NCI-H524 treated with DMSO at 0.1 percent for 48 hours (cell line): ENCODE data around the gene HPX.

Experiments
- DNase-seq: peaks from one replicate; lab custom pipeline; 2025; lab: John Stamatoyannopoulos, UW

The HPX gene

DNA sequence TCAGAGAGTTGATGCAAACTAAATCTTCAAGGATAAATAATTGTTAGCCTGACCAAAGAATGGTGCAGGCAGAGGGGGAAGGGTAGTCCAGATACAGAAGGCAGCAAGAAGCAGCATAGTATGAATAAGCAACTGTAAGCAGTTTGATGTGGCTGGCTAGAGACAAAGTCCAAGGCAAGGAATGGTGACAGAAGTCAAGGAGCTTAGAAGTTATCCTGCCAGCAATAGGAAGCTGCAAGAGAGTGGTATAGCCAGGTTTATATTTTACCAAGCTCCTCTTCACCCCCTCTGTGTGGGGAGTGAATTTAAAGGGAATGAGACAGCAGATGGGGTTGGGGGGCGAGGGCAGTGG lies 18.3 kb upstream of the HPX start:
- DNase-seq: no peak

DNA sequence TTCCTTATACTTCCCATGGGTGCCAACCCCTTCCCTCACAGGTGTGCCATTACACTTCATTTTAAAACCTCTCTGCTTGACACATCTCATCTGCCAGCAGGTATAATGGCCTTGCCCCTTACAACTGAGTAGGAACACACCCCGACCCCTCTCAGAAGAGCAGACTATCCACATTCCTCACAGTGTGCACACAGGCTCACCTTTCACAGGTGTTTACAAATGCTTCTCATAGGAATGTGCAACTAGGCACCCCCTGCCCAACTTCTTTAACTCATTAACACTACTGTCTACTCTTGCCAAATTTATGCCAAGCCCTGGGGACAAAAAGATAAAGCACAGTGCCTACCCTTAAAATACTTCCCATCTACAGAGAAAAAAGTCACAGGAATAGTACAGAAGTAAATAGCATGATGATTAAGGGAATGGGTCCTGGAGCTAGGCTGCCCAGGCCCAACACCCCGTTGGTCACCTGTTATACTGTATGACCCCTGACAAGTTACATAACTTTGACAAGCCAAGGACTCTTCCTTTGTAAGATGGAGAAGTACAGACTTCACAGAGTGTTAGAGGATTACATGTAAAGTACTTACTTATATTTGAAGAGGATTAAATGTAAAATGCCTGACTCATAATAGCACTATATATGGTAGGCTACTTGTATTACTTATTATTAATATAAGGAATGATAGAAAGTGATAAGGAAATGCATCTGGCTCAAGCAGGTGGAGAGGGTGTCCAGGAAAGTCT lies 17.7 kb upstream of the HPX start:
- no peak for DNase-seq

DNA sequence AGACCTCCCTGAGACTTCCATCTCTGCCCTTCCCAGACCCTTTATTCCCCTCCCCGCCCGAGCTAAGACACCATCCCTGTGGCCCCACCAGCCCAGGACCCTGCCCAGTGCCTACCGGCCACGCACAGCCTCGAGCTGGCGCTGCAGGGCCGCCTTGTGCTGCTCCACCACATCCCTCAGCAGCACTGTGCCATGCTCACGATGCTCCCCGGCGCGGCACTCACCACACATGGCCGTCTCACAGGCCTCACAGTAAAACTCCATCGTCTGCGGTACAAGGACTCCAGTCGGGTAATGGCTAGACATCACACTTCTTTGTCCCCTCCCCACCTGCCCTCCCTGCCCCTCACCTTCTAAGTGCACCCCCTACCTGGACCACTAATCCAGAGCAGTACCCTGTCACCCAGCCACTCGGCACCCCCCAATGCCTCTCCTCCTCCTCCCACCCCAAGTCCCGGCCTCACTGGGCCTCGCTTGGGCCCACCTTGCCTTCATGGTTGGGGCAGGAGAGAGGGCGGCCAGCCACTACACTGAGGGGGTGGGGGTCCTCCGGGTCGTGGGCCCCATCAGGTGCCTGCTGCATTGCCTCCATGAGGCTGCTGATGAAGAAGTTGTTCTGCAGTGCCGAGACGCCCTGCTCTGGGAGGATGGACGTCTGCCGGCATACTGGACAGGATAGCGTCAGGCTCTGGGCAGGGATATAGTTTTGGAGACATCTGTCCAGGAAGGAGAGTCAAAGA lies 17.0 kb upstream of the HPX start:
- no peak for DNase-seq

DNA sequence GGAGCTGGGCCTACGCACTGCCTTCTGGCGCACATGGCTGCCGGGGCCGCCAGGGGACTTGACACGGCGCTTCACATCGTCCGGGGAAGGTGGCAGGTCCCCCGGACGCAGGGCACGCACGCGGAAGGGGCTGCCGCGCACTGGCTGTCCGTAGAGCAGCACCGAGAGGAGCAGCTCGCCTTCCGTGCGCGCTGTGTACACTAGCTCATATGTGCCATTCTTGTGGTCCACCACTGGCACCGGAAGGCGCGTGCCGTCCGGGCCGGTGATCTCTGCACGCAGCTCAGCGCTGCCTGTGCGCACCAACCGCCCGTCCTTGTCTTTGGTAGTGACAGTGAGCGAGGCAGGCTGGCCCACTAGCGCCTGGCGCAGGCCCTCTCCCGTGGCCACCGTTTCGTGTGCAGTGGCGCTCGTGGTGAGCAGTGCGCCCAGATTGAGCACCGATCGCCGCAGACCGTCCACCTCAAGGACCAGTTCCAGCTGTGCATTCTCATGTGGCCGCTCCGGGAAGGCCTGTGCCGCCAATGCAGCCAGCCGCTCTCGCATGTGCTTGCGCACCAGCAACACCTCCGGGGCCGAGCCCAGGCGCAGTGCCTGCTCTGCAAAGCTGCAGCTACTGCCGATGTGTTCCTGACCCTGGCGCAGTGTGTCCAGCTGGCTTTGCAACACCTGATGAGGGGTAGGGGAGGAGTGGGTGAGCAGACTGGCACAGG lies 15.7 kb upstream of the HPX start:
- no peak for DNase-seq

DNA sequence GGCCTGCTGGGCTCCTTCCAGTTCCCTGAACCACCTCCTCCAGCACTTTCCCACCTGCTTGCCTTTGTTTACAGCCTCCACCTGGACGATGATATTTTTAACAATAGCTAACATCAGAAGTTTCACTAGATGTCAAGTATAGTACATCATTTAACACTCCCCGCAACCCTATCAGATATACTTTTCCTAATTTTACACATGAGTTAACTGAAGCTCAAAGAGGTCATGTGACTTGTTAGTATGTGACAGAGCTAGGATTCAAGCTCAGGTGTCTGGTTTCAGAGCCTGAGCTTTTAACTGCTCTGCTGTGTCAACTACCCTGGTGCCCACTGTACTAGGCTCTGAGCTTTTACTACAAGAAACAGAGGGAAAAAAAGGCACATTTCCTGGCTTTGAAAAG lies 14.3 kb upstream of the HPX start:
- no peak for DNase-seq

DNA sequence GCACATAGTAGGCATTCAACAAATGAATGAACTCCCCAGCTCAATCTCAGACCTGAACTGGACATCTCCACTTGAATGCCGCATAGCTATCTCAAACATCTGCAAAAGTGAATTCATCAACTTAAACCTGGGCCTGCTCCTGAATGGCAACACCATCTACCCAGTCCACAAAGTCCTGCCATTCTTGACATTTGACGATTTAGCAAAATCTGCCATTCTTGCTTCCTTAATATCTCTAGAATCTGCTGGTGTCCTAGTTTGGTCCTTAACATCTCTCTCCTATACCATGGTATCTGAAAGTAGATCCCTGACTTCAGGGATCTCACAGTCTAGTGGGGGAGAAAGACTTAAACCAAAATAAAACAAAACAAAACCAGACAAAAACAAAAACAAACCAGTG lies 12.4 kb upstream of the HPX start:
- DNase-seq: no peak

DNA sequence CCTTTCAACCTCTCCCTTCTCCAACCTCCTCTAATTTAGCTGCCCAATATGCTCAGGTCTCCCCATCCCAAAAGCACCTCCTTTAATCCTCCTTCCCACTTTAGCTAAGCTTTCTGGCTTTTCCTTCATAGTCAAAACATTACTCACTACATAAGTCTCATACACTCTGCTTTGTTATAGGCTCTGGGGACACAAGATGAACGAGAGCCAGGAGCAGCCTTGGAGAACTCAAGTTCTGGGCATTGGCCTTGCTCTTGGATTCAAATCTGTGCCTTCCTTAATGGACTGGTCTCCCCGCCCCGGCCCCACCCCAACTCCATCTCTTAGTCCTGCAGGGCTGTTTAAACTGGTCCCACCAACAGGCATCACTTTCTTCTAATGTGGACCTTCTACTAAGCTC lies 11.4 kb upstream of the HPX start:
- DNase-seq: no peak

DNA sequence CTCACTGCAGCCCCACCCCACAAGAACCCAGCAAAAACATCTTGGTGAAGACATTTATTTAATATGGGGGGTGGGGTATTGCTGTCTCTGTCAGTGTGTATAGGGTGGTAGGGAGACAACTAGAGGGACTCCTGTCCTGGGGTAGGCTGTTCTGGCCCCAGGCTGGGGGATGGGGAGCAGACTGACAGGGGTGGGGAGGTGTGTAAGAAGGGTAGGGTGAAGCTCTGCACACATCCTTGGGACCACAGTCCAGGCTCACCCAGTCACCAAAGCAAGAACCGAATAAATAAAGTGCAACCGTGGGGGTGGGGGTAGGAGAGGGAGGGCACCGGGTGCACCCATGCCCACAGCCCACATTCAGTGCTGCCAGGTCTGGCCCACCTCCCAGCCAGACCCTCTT lies 7.8 kb upstream of the HPX start:
- no peak for DNase-seq

DNA sequence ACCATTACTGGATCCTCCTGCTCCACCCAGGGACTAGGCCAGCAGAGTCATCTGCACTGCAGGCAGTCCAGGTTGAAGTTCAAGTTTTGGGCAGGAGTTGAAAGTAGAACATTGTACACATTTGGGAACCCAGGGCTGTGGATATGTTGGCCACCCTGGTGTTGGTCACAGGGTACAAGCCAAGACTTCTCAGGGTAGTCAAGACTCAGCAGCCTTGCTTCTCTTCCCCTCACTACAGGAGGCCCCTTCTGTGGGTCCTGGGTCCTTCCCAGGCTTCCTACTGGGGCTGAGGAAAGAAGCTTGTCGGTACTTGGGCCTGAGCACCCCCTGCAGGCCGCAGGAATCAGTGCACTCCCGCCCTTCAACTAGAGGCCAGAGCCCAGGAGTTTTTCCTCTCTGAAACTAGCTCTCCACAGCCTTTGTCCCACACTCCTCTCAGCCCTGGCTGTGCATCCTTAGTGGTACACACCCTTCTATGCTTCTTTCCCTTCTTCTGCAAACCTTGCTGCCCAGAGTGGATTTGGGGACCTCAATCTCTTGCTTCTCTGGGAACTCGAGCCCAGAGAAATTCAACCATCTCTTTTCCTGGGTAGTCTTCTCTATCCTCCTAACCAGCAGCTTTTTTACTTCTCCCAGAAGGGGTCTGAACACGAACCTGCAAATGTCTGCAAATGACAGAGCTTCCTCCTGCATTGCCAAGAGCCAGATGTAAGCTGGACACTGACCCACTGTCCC lies 2.6 kb upstream of the HPX start:
- no peak for DNase-seq

DNA sequence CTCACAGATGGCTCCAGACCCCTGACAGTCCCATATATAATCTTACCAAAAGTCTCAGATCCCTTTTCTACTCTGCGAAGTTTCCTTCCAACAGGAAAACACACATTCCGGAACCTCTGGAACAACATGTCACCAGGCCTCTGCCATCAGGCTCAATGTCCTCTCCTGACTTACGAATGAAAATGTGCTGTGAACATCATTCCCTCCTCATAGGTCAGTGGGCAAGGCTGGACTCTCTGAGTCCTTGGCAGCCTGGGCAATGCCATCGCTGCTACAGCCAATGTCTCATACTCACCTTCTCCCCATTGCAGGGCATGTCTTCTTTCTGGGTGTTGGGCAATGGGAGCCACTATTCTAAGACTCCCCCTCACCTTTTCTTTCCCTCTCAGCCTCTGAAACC lies 1.7 kb upstream of the HPX start:
- DNase-seq: no peak

DNA sequence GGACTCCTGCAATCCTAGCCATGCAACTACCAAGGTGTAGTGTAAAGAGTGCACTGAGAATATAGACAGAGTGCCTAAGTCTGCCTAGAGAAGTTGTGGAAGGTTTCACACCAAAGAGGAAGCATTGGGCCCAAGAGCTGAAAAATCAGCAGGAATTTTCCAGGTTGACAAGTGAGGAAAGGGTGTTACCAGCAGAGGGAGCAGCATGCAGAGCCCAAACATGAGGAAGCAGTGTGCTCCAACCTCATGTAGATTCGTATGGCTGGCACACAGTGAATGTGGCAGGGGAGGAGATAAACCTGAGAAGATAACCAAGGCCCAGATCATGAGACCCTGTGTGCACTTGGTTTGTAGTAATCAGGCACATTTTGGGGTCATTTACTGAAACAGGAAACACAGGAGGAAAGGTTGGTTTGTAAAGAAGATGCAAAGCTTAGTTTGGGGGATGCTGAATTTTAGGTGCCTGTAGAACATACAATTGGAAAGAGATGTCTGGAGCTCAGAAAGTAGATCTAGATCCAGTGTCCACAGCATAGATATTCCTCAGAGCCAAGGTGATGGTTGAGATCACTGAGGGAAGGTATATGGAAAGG lies 1.7 kb downstream of the HPX start:
- no peak for DNase-seq

DNA sequence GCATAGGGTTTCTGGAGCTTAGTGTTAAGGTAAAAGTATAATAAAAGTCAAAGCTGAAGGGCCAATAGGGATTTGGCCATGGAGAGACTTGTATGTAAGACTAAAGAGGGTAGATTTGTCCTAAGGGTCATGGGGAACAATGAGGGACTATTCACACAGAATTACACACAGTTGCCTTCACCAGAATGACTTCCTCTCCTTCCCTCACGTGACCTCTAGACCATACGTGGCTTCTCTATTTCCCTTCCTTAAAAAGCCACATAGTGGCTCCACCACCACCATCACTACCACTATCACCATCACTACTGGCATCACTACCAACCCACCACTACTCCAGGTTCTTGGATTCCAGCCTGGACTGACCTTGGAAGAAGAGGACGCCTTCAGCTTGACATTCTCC lies 2.8 kb downstream of the HPX start:
- no peak for DNase-seq

DNA sequence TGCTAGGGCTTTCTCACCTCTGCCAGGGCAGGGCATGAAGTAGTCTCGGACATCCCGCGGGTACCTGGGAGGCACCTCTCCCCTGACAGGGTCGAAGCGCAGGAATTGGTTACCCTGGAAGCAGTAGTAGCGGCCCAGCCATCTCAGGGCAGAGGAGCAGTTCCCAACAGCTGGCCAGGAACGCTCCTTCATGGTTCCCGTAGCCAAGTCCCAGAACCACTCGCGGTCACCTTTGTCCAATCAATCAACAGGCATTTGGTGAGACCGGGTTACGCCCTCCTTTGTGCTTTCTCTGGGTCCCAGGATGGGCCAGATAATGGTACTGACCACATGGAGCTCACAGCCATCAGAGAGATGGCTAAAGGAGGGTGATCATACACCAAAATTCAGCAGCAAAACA lies 3.4 kb downstream of the HPX start:
- no peak for DNase-seq

DNA sequence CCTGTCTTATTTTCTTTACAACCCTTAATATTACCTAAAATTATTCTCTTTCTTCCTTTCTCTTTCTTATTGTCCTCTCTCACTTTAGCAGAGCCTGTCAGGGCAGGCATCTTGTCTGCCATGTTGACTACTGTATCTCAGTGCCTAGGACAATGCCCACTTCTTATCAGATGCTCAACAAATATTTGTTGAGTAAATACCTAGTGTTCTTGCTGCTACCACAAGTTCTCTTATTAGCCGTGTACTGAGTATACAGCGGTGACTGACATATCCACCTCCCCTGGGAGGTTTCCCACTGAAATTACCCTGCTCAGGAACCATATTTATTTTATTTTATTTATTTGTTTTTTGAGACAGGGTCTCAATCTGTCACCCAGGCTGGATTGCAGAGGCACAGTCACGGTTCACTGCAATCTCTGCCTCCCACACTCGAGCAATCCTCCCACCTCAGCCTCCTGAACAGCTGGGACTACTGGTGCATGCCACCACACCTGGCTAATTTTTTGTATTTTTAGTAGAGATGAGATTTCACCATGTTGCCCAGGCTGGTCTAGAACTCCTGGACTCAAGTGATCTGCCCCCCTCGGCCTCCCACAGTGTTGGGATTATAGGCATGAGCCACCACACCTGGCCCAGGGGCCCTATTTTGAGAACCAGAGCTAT lies 6.7 kb downstream of the HPX start:
- DNase-seq: no peak

DNA sequence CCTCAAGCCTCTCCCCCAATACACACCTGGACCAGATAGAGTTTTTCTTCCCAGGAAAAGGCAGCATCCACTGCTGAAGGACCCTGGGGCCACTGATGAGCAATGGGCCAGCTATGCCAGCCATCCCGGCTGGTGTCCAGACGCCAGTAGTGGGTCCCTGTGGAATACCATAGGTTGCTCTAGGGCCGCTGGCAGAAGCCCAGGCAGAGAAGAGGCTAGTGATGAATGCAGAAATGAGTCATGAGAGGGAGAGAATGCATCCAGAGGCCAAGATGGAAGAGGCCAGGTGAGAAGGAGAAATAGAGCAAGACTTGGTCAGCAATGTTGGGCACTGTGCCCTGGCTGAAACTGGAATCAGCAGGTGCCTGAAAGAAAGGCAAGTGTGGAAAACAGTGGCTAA lies 8.9 kb downstream of the HPX start:
- DNase-seq: no peak

DNA sequence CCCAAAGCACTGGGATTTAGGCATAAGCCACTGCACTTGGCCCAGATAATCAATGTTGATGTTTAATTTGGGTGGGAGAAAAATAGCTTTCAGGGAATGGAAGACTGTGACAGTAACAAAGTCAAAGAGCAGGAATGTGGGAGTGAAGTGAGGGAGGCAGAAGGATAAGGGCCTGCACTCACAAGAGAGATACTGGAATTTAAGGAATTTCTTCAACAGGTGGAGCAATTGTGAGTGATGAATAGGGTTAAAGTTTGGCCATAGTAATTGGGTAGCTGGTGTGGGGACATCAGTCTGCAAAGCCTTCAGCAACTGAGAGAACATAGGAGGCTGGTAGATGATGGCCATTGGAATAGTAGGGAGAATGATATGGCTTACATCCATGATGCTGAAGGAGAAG lies 13.3 kb downstream of the HPX start:
- DNase-seq: no peak

DNA sequence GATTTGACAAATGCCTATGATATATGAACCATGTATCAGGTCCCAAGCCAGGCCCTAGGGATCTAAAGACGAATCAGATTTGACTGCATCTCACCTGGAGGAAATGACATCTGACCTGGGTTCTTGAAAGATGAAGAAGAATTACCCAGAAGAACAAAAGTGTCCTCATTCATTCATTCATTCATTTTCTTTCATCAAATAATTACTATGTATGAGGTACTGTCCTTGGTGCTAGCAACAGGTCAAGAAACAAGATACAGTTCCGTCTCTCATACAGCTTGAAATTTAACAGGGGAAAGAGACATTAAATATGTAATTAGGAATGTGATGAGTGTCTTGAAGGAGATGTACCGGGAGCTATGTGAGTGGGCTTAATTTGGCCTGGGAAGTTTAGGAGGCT lies 20.1 kb downstream of the HPX start:
- no peak for DNase-seq

DNA sequence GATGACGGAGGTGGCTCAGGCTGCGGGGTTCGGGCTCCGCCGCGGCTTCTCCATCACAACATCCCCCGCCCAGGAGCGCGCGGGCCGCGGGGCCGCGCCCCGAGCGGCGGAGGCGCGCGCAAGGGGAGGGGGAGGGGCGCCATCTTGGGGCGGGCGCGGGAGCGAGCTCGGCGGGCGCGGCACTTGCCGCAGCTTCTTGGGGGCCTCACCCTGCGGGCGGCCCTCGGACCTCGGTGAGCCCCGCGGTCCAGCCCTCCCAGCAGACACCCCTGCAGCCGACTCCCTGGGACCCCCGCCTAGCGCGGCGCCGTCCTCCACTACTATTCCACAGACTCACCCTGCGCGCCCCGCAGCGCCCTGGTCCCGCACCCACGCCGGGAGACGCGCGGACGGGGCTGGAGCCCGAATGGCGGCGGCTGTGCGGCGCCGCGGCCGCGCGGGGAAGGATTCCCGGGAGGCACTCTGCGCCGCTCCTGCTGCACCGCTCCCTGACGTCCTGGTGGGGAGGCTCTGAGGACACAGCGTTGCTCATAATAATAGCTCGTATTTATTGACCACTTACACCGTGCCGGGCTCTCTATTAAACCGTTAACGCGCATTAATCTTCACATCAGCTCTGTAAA lies 21.7 kb downstream of the HPX start, which contains the start of gene APBB1:
TSS of gene APBB1 (minus strand) at position 86 of the 623 bp plus-strand sequence. CDS start 7,747 bp downstream, outside the sequence.
- no peak for DNase-seq

DNA sequence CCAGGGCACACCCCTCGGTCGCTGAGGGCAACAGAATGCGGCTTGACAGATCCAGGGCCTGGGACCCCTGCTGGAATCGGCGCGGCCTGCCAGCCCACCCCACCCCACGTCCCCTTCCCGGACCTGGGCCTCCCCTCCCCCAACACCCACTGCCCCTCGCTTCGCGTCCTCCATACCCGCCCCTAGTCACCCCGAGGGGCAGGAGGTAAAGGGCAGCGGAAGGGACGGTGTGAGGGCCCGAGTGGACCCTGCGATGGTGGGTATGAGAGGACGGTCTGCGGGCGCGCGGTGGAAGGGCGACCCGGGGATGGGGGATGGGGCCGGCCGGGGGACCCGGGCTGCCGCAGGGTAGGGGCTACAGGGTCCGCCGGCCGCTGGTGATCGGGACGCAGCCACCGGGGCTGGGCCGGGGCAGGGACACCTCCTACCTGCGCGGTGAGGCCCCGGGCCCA lies 22.2 kb downstream of the HPX start:
- no peak for DNase-seq

DNA sequence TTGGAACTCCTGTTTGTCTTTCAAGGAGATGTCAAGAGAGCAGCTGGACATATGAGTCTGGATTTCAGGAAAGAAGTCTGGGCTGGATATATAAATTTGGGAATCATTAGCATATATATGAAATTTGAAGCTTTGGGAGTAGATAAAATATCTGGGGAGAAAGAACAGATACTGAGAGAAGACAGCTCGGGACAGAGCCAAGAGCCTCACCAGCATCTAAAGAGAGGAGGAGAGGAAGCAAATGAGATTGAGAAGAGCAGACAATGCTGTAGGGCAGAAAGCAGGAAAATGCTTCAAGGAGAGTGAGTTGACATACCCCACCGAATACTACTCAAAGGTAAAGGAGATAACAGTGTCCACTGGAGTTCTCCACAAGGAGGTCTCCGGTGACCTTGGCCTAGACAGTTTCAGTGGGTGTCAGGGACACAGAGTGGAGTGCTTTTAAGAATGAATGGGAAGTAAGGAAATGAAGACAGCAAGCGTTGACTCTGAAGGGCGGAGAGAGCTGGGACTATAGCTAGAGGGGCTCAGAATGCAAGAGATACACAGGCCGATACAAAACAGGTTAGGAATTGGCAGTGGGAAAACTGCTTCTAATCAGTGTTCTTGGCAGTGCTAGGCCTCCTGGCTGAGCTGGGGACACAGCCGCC lies 22.8 kb downstream of the HPX start:
- no peak for DNase-seq
